HAP-1 (cell line): Measurements from ENCODE around the gene MYO15B.

ENCODE experiments used
- DNase-seq, 2 experiments: peaks; one replicate each; pipeline ENCODE4 v3.0.0-alpha.2; 2016 to 2020; ENCODE audit warnings: low spot score in 2 of 2
- H3K27me3 ChIP-seq: fragments of 250-450 bp; sonication (Bioruptor Pico); 2 replicates; pipeline ENCODE4 v1.5.1; 2020; ENCODE audit warnings: low read depth, mild to moderate bottlenecking, moderate library complexity
- H3K36me3 ChIP-seq: fragments of 250-450 bp; sonication (Bioruptor Pico); replicated peaks from 2 replicates; pipeline ENCODE4 v1.5.1; 2020; ENCODE audit warnings: mild to moderate bottlenecking
- H3K4me1 ChIP-seq: fragments of 250-450 bp; sonication (Bioruptor Pico); 2 replicates; pipeline ENCODE4 v1.5.1; 2020; ENCODE audit warnings: mild to moderate bottlenecking
- H3K4me3 ChIP-seq: fragments of 250-450 bp; sonication (Bioruptor Pico); 2 replicates; pipeline ENCODE4 v1.5.1; 2020; ENCODE audit warnings: mild to moderate bottlenecking, moderate library complexity
- H3K9me3 ChIP-seq: fragments of 250-450 bp; sonication (Bioruptor Pico); 2 replicates; pipeline ENCODE4 v1.5.1; 2020; ENCODE audit warnings: mild to moderate bottlenecking, moderate library complexity
- in situ Hi-C: fragments of 300-500 bp; cut with MboI; formaldehyde crosslinking; loops from 3 replicates; pipeline ENCODE4 v1.14.3; 2020; ENCODE audit warnings: low sequenced_read_pairs, inconsistent platforms, mixed read lengths

MYO15B gene

DNA sequence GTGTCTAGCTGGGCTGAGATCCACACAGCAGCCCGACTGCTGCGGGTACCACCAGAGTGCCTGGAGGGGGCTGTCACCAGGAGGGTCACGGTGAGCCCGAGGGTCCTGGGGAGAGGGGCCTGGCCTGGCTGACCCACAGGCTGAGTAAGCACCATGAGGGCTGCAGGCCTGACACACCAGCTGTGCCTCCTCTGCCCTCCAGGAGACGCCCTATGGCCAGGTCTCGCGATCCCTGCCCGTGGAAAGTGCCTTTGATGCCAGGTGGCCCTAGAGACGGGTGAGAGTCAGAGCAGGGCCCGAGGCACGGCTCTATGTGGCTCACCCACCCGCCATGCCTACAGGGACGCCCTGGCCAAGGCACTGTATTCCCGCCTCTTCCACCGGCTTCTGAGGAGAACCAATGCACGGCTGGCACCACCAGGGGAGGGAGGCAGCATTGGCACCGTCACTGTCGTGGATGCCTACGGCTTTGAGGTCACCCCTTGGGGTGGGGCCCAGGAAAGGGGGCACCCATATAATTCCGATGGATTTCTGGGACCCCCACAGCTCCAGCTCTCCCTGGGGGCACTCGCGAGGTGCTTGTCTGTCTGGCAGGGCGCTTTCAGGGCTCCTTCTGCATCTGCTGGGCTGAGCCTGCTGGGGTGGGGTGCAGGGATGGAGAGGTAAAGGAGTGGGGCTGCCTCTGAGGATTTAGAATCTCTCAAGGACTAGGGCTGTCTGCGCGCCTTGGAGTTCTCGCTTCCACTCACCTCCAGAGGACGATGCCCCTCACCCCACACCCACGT is 7.1 kb downstream of the MYO15B start:
- no peaks in the 10 kb centered on the region for H3K27me3 ChIP-seq
- H3K4me3 ChIP-seq: no peak overlapping the region
- DNase-seq: no peak
- no peaks in the 10 kb centered on the region for H3K9me3 ChIP-seq
- H3K4me1 ChIP-seq: no peaks in the 10 kb centered on the region
- in situ Hi-C loops: no loop called here
- H3K36me3 ChIP-seq: no peaks in the 10 kb centered on the region

GRCh38 chr17:75595284-75595919 is 7.8 kb downstream of the MYO15B start:
- Histone ChIP-seq H3K27me3 (no peaks in the 10 kb centered on the region), H3K4me1 (no peaks in the 10 kb centered on the region), H3K4me3 (no peak overlapping the region), H3K9me3 (no peaks in the 10 kb centered on the region), H3K36me3 (no peaks in the 10 kb centered on the region)
- DNase-seq: no peak
- in situ Hi-C loops: no loop called here

- Histone ChIP-seq H3K9me3 (no peaks in the 10 kb centered on the region), H3K4me1 (no peaks in the 10 kb centered on the region), H3K27me3 (no peaks in the 10 kb centered on the region), H3K4me3 (no peak overlapping the region), H3K36me3 (no peaks in the 10 kb centered on the region)
- DNase-seq: no peak
- in situ Hi-C loops: no loop called here
Observed at GRCh38 chr17:75595920-75596313, 8.3 kb downstream of the MYO15B start.

DNA sequence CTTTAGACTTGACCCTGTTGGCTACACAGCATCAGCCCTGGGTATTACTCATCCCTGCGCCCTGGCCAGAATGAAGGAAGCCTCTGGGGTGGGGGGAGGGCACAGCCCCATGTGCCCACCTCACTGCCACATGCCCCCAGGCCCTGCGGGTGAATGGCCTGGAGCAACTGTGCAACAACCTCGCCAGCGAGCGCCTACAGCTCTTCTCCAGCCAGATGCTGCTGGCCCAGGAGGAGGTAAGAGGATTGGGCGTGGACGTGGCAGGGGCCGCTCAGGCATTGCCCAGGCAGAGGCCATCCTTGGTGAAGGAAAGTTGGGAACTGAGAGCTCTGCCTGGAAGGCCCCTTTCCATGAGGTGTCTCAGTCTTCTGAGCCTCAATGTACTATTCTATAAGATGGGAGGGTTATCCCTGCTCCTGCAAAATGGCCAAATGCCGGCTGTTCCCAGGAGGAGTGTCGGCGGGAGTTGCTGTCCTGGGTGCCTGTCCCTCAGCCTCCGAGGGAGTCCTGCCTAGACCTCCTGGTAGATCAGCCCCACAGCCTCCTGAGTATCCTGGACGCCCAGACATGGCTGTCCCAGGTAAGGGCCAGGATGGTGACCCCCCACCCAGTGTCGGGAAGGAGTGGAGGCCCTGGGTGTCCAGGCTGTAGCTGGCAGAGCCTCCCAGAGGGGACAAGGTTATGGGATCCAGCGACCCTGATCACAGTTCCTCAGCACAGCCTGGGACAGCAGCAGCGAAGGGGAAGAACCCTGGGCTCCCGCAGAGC is 8.9 kb downstream of the MYO15B start:
- Histone ChIP-seq H3K36me3 (no peaks in the 10 kb centered on the region), H3K4me3 (no peak overlapping the region), H3K27me3 (no peaks in the 10 kb centered on the region), H3K9me3 (no peaks in the 10 kb centered on the region), H3K4me1 (no peaks in the 10 kb centered on the region)
- DNase-seq: no peak
- in situ Hi-C loops: no loop called here

GRCh38 chr17:75601057-75601987 is 13.7 kb downstream of the MYO15B start:
- H3K9me3 ChIP-seq: no peaks in the 10 kb centered on the region
- in situ Hi-C loops: no loop called here
- peak; percentile 64 to 93 for DNase-seq
- no peaks in the 10 kb centered on the region for H3K4me1 ChIP-seq
- H3K36me3 ChIP-seq: no peaks in the 10 kb centered on the region
- H3K4me3 ChIP-seq: no peak overlapping the region
- no peaks in the 10 kb centered on the region for H3K27me3 ChIP-seq

DNA sequence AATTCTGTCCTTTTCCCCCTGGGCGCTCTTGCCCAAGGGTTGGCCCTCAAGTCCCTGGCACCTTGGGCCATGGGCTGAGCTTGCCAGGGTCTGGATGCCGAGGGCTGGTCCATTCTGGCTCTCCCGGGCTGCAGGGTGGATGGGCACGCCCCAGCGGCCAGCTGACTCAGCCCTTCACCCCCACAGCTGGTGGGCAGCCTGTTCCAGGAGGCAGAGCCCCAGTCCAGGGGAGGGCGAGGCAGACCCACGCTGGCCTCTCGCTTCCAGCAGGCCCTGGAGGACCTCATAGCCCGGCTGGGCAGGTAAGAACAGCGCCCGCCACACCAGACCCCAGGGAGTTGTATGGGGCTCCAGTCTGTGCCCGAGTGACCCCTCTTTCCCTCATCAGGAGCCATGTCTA is 15.0 kb downstream of the MYO15B start:
- no peak overlapping the region for H3K4me3 ChIP-seq
- in situ Hi-C loops: no loop called here
- no peak for DNase-seq
- no peaks in the 10 kb centered on the region for H3K4me1 ChIP-seq
- H3K36me3 ChIP-seq: no peaks in the 10 kb centered on the region
- no peaks in the 10 kb centered on the region for H3K9me3 ChIP-seq
- no peaks in the 10 kb centered on the region for H3K27me3 ChIP-seq

- in situ Hi-C loops: no loop called here
- DNase-seq: no peak
- Histone ChIP-seq H3K36me3 (no peaks in the 10 kb centered on the region), H3K4me3 (no peak overlapping the region), H3K4me1 (no peaks in the 10 kb centered on the region), H3K27me3 (no peaks in the 10 kb centered on the region), H3K9me3 (no peaks in the 10 kb centered on the region)
Observed at GRCh38 chr17:75603123-75603522, 15.5 kb downstream of the MYO15B start.

- in situ Hi-C loops: no loop called here
- H3K4me1 ChIP-seq: no peaks in the 10 kb centered on the region
- H3K36me3 ChIP-seq: no peaks in the 10 kb centered on the region
- DNase-seq: no peak
- no peak overlapping the region for H3K4me3 ChIP-seq
- H3K27me3 ChIP-seq: no peaks in the 10 kb centered on the region
- no peaks in the 10 kb centered on the region for H3K9me3 ChIP-seq
Observed at GRCh38 chr17:75604034-75604695, 16.6 kb downstream of the MYO15B start.

GRCh38 chr17:75605790-75606189 is 18.2 kb downstream of the MYO15B start:
- in situ Hi-C loops: no loop called here
- no peaks in the 10 kb centered on the region for H3K27me3 ChIP-seq
- no peaks in the 10 kb centered on the region for H3K9me3 ChIP-seq
- H3K36me3 ChIP-seq: no peaks in the 10 kb centered on the region
- DNase-seq: no peak
- H3K4me1 ChIP-seq: no peaks in the 10 kb centered on the region
- H3K4me3 ChIP-seq: no peak overlapping the region

- no peaks in the 10 kb centered on the region for H3K36me3 ChIP-seq
- no peaks in the 10 kb centered on the region for H3K9me3 ChIP-seq
- no peaks in the 10 kb centered on the region for H3K27me3 ChIP-seq
- in situ Hi-C loops: no loop called here
- no peaks in the 10 kb centered on the region for H3K4me1 ChIP-seq
- H3K4me3 ChIP-seq: no peak overlapping the region
- no peak for DNase-seq
Observed at GRCh38 chr17:75607086-75607485, 19.5 kb downstream of the MYO15B start.

DNA sequence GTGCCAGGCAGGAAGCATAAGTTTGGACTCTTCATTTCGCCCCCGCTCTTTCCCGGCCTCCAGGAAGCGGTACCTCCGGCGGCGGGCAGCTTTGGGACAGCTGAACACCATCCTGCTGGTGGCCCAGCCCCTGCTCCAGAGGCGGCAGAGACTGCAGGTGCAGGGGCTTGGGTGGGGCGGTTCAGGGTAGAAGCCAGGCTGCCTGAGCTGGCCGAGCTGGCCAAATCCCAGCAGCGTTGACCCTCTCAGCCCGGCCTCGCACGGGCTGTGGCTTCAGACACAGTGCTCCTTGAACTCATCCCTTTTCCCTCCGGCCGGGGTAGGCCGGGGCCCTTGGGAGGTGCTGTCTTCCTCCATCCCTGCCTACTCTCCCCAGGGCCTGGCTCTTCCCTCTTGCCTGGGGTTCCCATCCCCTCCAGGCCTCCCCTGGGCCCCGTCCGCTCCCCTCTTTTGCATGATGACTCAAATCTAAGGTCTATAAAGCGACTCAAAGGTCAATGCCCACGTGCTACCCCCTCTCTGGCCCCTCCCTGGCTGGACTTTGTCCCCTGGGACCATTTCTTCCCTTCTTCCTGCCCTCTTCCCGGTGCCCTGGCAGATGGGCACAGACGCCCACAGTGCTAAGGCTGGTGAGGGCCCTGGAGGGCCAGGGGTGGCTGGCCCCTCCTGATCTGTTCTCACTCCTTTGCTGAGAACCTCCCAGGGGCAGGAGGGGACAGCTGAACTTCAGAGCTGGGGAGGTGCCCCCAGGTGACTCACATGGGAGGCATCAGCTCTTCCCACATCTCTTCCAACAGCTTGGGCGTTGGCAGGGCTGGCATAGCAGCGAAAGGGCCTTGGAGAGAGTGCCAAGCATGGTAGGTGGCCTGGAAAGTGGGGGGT is 22.7 kb downstream of the MYO15B start:
- DNase-seq: no peak
- in situ Hi-C loops: no loop called here
- no peaks in the 10 kb centered on the region for H3K4me1 ChIP-seq
- no peak overlapping the region for H3K4me3 ChIP-seq
- no peaks in the 10 kb centered on the region for H3K9me3 ChIP-seq
- no peaks in the 10 kb centered on the region for H3K27me3 ChIP-seq
- H3K36me3 ChIP-seq: no peaks in the 10 kb centered on the region

DNA sequence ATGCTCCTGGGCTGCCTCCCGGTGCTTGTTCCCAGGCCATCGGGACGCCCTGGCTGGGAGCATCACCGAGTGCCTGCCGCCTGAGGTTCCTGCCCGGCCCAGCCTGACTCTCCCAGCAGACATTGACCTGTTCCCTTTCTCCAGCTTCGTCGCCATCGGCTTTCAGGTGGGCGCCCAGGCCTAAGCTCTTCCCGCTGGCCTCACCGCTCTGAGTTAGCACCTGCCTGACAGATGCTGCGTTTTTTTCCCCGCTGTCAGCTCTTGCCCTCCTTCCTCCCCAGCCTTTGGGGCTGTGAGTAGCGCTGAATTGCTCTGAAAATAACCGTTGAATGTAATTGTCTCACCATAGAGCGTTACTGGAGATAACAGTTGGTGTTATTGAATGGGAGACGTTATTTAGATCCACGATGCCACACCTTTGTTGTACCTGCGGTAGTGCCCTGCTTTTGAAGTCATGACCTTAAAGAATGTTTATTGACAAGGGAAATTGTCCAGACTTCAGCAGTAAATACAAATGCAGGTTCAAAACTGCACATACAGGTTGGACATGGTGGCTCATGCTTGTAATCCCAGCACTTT is 24.3 kb downstream of the MYO15B start:
- H3K36me3 ChIP-seq: no peaks in the 10 kb centered on the region
- DNase-seq: no peak
- no peak overlapping the region for H3K4me3 ChIP-seq
- H3K27me3 ChIP-seq: no peaks in the 10 kb centered on the region
- in situ Hi-C loops: no loop called here
- H3K9me3 ChIP-seq: no peaks in the 10 kb centered on the region
- H3K4me1 ChIP-seq: no peaks in the 10 kb centered on the region
